Naive thymus-derived CD4-positive, alpha-beta T cell (primary cell): ENCODE results near the gene GPR150. TPM values are rescaled to one million over a fixed set of nuclear protein-coding genes. Genes with fewer than 3 reads are reported as not detected.
"Not testable (repeated sequence)": the region's sequence is repeated elsewhere in the genome, so short reads cannot be mapped to it uniquely, and the experiment has no call there.

ENCODE experiments used
- ATAC-seq: fragments of 150-1000 bp; cut with Tn5 transposase; 2 replicates; pipeline ENCODE4 v1.10.0; 2021; ENCODE audit warnings: mild to moderate bottlenecking, moderate library complexity
- CTCF ChIA-PET: fragments of 350-600 bp; sonication (Branson Sonifier 250); formaldehyde crosslinking; loops from one replicate; lab custom pipeline; 2021; ENCODE audit warnings: antibody characterized with exemption; lab: Charles Lee
- POLR2A ChIA-PET: fragments of 350-600 bp; sonication (Branson Sonifier 250); formaldehyde crosslinking; loops from one replicate; lab custom pipeline; 2021; ENCODE audit warnings: antibody characterized with exemption, inconsistent platforms; lab: Charles Lee
- DNase-seq, 9 donors: peaks; one replicate each; pipeline versions ENCODE4 v3.0.0 to v3.0.0-alpha.2; 2020 to 2022; ENCODE audit warnings: mixed read lengths in 1 of 9
- H3K27ac ChIP-seq: one replicate; pipeline ENCODE4 v1.7.0; 2013; ENCODE audit warnings: mild to moderate bottlenecking, low read depth, low read length, moderate library complexity
- H3K27me3 ChIP-seq, 2 donors: one replicate each; pipeline ENCODE4 v1.7.0; 2013; ENCODE audit warnings: low read length in 2 of 2, mild to moderate bottlenecking in 2 of 2, moderate library complexity in 2 of 2; ENCODE audit not compliant: control insufficient read depth in 2 of 2, insufficient read depth in 2 of 2
- H3K36me3 ChIP-seq, 3 experiments: 1 replicate in 2 of 3; 2 replicates in 1 of 3; pipeline ENCODE4 v1.7.0; 2013; ENCODE audit warnings: low read length in 3 of 3, mild to moderate bottlenecking in 3 of 3, moderate library complexity in 1 of 3; ENCODE audit not compliant: insufficient read depth in 3 of 3, control insufficient read depth in 2 of 3
- H3K4me1 ChIP-seq, 2 donors: one replicate each; pipeline ENCODE4 v1.7.0; 2013; ENCODE audit warnings: low read length in 2 of 2, mild to moderate bottlenecking in 2 of 2, moderate library complexity in 1 of 2; ENCODE audit not compliant: control insufficient read depth in 2 of 2, insufficient read depth in 2 of 2
- H3K4me3 ChIP-seq: 2 replicates; pipeline ENCODE4 v1.7.0; 2013; ENCODE audit warnings: mild to moderate bottlenecking, low read length
- H3K9me3 ChIP-seq, 3 experiments: 1 replicate in 2 of 3; 2 replicates in 1 of 3; pipeline ENCODE4 v1.7.0; 2013; ENCODE audit warnings: low read length in 3 of 3; ENCODE audit not compliant: control insufficient read depth in 2 of 3
- H3K27ac Mint-ChIP-seq, 9 donors: one replicate each; pipeline ENCODE4 v1.8.0; 2020 to 2022; ENCODE audit warnings: mixed read lengths in 9 of 9, mild to moderate bottlenecking in 8 of 9, moderate library complexity in 5 of 9, inconsistent platforms in 2 of 9
- H3K27me3 Mint-ChIP-seq, 5 donors: one replicate each; pipeline ENCODE4 v1.8.0; 2021 to 2022; ENCODE audit warnings: mixed read lengths in 5 of 5, mild to moderate bottlenecking in 1 of 5
- H3K36me3 Mint-ChIP-seq, 5 donors: one replicate each; pipeline ENCODE4 v1.8.0; 2020 to 2022; ENCODE audit warnings: mixed read lengths in 5 of 5, mild to moderate bottlenecking in 3 of 5, inconsistent platforms in 1 of 5
- H3K4me1 Mint-ChIP-seq, 7 donors: one replicate each; pipeline ENCODE4 v1.8.0; 2020 to 2022; ENCODE audit warnings: mixed read lengths in 7 of 7, mild to moderate bottlenecking in 3 of 7, inconsistent platforms in 1 of 7
- H3K4me3 Mint-ChIP-seq, 10 donors: one replicate each; pipeline ENCODE4 v1.8.0; 2020 to 2022; ENCODE audit warnings: mild to moderate bottlenecking in 10 of 10, mixed read lengths in 10 of 10, moderate library complexity in 6 of 10, inconsistent platforms in 2 of 10
- H3K9me3 Mint-ChIP-seq, 11 donors: one replicate each; pipeline ENCODE4 v1.8.0; 2020 to 2022; ENCODE audit warnings: mixed read lengths in 11 of 11, mild to moderate bottlenecking in 4 of 11, inconsistent platforms in 1 of 11, moderate library complexity in 1 of 11
- intact Hi-C, 2 donors: fragments of 100-400 bp; cut with micrococcal nuclease; formaldehyde crosslinking; loops; one replicate each; pipeline ENCODE4 v1.15.1; 2023
- polyA plus RNA-seq, 2 donors: library from polyadenylated mRNA; unstranded; fragments of 300-500 nt; fragmentation: Illumina TruSeq; gene quantifications; one replicate each; pipeline ENCODE4 v1.2.3, GENCODE V29; 2021
- total RNA-seq, 6 experiments: library from RNA in 5 of 6; stranded (reverse) in 5 of 6; gene quantifications; 1 replicate in 5 of 6; 2 replicates in 1 of 6; pipeline ENCODE4 v1.2.3 and lab custom pipeline; 2021 to 2026

GPR150 gene
- total and polyA plus RNA-seq, 7 experiments from 2014 or later, result 0.48 to 3.5 (median 1.2) TPM

GRCh38 chr5:95631991-95632675 is 12.2 kb downstream of the GPR150 start:
- peaks cover 0 to 16% (median 2%) of the 10 kb centered on the region in 11 donors for H3K9me3 Mint-ChIP-seq
- peaks cover 0 to 10% (median 0%) of the 10 kb centered on the region in 5 donors for H3K27me3 Mint-ChIP-seq
- no peaks in the 10 kb centered on the region for H3K27me3 ChIP-seq
- ChIA-PET CTCF (interaction anchor here (0.6 to 2.1 kb wide), 7 partner anchors 9 to 215 kb away, joined by 3 to 14 read pairs (median 9); partner anchors contain the start of genes ARSK, RFESD and SKIC3), POLR2A (interaction anchor here (1.0 to 2.4 kb wide), 8 partner anchors 9 to 176 kb away, joined by 3 to 69 read pairs (median 9); partner anchors contain the start of genes ARSK, RFESD and SKIC3)
- no peaks in the 10 kb centered on the region for H3K36me3 ChIP-seq
- H3K4me1 ChIP-seq, result peaks cover 6 to 24% of the 10 kb centered on the region in 2 donors
- DNase-seq (peak; percentile 27 to 86 (median 79)), ATAC-seq (peak; percentile 98)
- H3K4me1 Mint-ChIP-seq, result peaks cover 15 to 52% (median 35%) of the 10 kb centered on the region in 7 donors
- H3K4me3 ChIP-seq, result peak overlapping the region; percentile 8
- H3K9me3 ChIP-seq, result no peaks in the 10 kb centered on the region
- intact Hi-C loops, result loop anchor here (1.0 to 10.0 kb wide), 6 partner anchors 10 to 1517 kb away; partner anchors contain the start of genes RFESD (in 2 of the 2), ARSK (in 1 of the 2), LNPEP (in 1 of the 2) and SKIC3 (in 1 of the 2)
- peak overlapping the region; percentile 65 for H3K27ac ChIP-seq
- peak overlapping the region; percentile 21 to 79 (median 69) for H3K4me3 Mint-ChIP-seq
- H3K36me3 Mint-ChIP-seq, result peaks cover 0 to 24% (median 0%) of the 10 kb centered on the region in 5 donors
- H3K27ac Mint-ChIP-seq, result peak overlapping the region; percentile 90 to 99 (median 94)

- peaks cover 0 to 24% (median 0%) of the 10 kb centered on the region in 5 donors for H3K36me3 Mint-ChIP-seq
- peaks cover 6 to 24% of the 10 kb centered on the region in 2 donors for H3K4me1 ChIP-seq
- POLR2A ChIA-PET, result interaction anchor here (2.3 to 2.4 kb wide), 2 partner anchors 11 to 12 kb away, joined by 10 to 69 read pairs; no protein-coding TSS in a partner anchor
- not testable (repeated sequence) for H3K27me3 ChIP-seq, ATAC-seq, H3K4me3 ChIP-seq, DNase-seq, H3K9me3 ChIP-seq, H3K36me3 ChIP-seq, H3K27ac ChIP-seq
- H3K4me1 Mint-ChIP-seq, result peaks cover 15 to 52% (median 35%) of the 10 kb centered on the region in 7 donors
- peak overlapping the region in 6 of 9 donors; percentile 38 to 96 (median 94) for H3K27ac Mint-ChIP-seq
- CTCF ChIA-PET, result interaction anchor here (1.7 to 2.1 kb wide), 3 partner anchors 10 to 78 kb away, joined by 8 to 12 read pairs (median 9); partner anchors contain the start of genes ARSK and SKIC3
- intact Hi-C loops, result loop anchor here (1.0 to 10.0 kb wide), 6 partner anchors 11 to 1518 kb away; partner anchors contain the start of genes RFESD (in 2 of the 2), ARSK (in 1 of the 2), LNPEP (in 1 of the 2) and SKIC3 (in 1 of the 2)
- peaks cover 0 to 10% (median 0%) of the 10 kb centered on the region in 5 donors for H3K27me3 Mint-ChIP-seq
- H3K4me3 Mint-ChIP-seq, result peak overlapping the region in 1 of 10 donors; percentile 68
- H3K9me3 Mint-ChIP-seq, result peaks cover 0 to 16% (median 2%) of the 10 kb centered on the region in 11 donors
Observed at GRCh38 chr5:95632942-95633341, 13.1 kb downstream of the GPR150 start.

- H3K4me1 Mint-ChIP-seq, result peaks cover 15 to 52% (median 35%) of the 10 kb centered on the region in 7 donors
- ChIA-PET POLR2A (interaction anchor here (0.8 to 1.0 kb wide), 2 partner anchors 13 to 79 kb away, joined by 3 read pairs; partner anchors contain the start of genes ARSK, RFESD and SKIC3), CTCF (no interaction called here)
- H3K27ac ChIP-seq, result no peak overlapping the region
- H3K36me3 ChIP-seq, result no peaks in the 10 kb centered on the region
- H3K4me1 ChIP-seq, result peaks cover 6 to 24% of the 10 kb centered on the region in 2 donors
- ATAC-seq (no peak), DNase-seq (no peak)
- peak overlapping the region in 3 of 10 donors; percentile 15 to 52 (median 47) for H3K4me3 Mint-ChIP-seq
- H3K27ac Mint-ChIP-seq, result peak overlapping the region in 8 of 9 donors; percentile 31 to 85 (median 56)
- intact Hi-C loops, result loop anchor here (2.0 to 10.0 kb wide), 2 partner anchors 1303 to 1519 kb away; partner anchors contain the start of gene LNPEP (in 1 of the 2)
- peaks cover 0 to 21% (median 0%) of the 10 kb centered on the region in 5 donors for H3K36me3 Mint-ChIP-seq
- no peaks in the 10 kb centered on the region for H3K27me3 ChIP-seq
- no peaks in the 10 kb centered on the region for H3K9me3 ChIP-seq
- peaks cover 0 to 16% (median 2%) of the 10 kb centered on the region in 11 donors for H3K9me3 Mint-ChIP-seq
- H3K4me3 ChIP-seq, result no peak overlapping the region
- H3K27me3 Mint-ChIP-seq, result peaks cover 0 to 17% (median 0%) of the 10 kb centered on the region in 5 donors
Observed at GRCh38 chr5:95633671-95634070, 13.8 kb downstream of the GPR150 start.

GRCh38 chr5:95634081-95634480 is 14.2 kb downstream of the GPR150 start:
- no peaks in the 10 kb centered on the region for H3K36me3 ChIP-seq
- intact Hi-C loops, result loop anchor here in 1 of 2 donors (10.0 kb wide), 1 partner anchor 1519 kb away; a partner anchor contains a TSS
- H3K27ac ChIP-seq, result no peak overlapping the region
- Mint-ChIP-seq H3K4me3 (no peak overlapping the region), H3K4me1 (peaks cover 15 to 51% (median 35%) of the 10 kb centered on the region in 7 donors), H3K9me3 (peaks cover 0 to 16% (median 2%) of the 10 kb centered on the region in 11 donors), H3K27me3 (peaks cover 0 to 20% (median 0%) of the 10 kb centered on the region in 5 donors), H3K36me3 (peaks cover 0 to 21% (median 0%) of the 10 kb centered on the region in 5 donors), H3K27ac (peak overlapping the region in 5 of 9 donors; percentile 38 to 85 (median 57))
- H3K4me1 ChIP-seq, result peaks cover 6 to 24% of the 10 kb centered on the region in 2 donors
- no peaks in the 10 kb centered on the region for H3K9me3 ChIP-seq
- DNase-seq, result no peak
- no peaks in the 10 kb centered on the region for H3K27me3 ChIP-seq
- CTCF ChIA-PET, result no interaction called here
- ATAC-seq, result no peak
- POLR2A ChIA-PET, result interaction anchor here (0.8 to 1.0 kb wide), 2 partner anchors 12 to 79 kb away, joined by 3 read pairs; partner anchors contain the start of genes ARSK, RFESD and SKIC3
- H3K4me3 ChIP-seq, result no peak overlapping the region

GRCh38 chr5:95638632-95639031 is 18.7 kb downstream of the GPR150 start:
- Mint-ChIP-seq H3K9me3 (peaks cover 0 to 2% (median 0%) of the 10 kb centered on the region in 11 donors), H3K4me3 (no peak overlapping the region), H3K4me1 (peaks cover under 1 to 10% (median 7%) of the 10 kb centered on the region in 7 donors), H3K27me3 (peaks cover 0 to 29% (median 0%) of the 10 kb centered on the region in 5 donors), H3K36me3 (peaks cover 0 to under 1% (median 0%) of the 10 kb centered on the region in 5 donors), H3K27ac (no peak overlapping the region)
- ATAC-seq (no peak), DNase-seq (no peak)
- no peaks in the 10 kb centered on the region for H3K9me3 ChIP-seq
- ChIA-PET CTCF (no interaction called here), POLR2A (no interaction called here)
- intact Hi-C loops, result loop anchor here in 1 of 2 donors (10.0 kb wide), 1 partner anchor 1524 kb away; a partner anchor contains a TSS
- H3K27me3 ChIP-seq, result no peaks in the 10 kb centered on the region
- H3K36me3 ChIP-seq, result no peaks in the 10 kb centered on the region
- H3K4me3 ChIP-seq, result no peak overlapping the region
- H3K27ac ChIP-seq, result no peak overlapping the region
- no peaks in the 10 kb centered on the region for H3K4me1 ChIP-seq
